Mesendoderm (in vitro differentiated cells): ENCODE measurements around the gene GNAZ.

Source experiments
- DNase-seq: peaks from one replicate; pipeline ENCODE4 v3.0.0; 2013
- H2AK5ac ChIP-seq: 2 replicates; pipeline ENCODE4 v1.6.1; 2013; ENCODE audit warnings: low read length, inconsistent platforms
- H2BK120ac ChIP-seq: 2 replicates; pipeline ENCODE4 v1.6.1; 2013; ENCODE audit warnings: low read depth, mild to moderate bottlenecking, low read length, moderate library complexity, mixed read lengths
- H2BK15ac ChIP-seq: replicated peaks from 2 replicates; pipeline ENCODE4 v1.6.1; 2013; ENCODE audit warnings: low read depth, mild to moderate bottlenecking, moderate library complexity
- H2BK5ac ChIP-seq: 2 replicates; pipeline ENCODE4 v1.6.1; 2013; ENCODE audit warnings: low read length, inconsistent platforms
- H3K18ac ChIP-seq: 2 replicates; pipeline ENCODE4 v1.6.1; 2013; ENCODE audit warnings: mild to moderate bottlenecking, low read length, mixed read lengths
- H3K23ac ChIP-seq: one replicate; pipeline ENCODE4 v1.6.1; 2013; ENCODE audit warnings: low read length
- H3K27ac ChIP-seq: 2 replicates; pipeline ENCODE4 v1.5.1; 2013; ENCODE audit warnings: low read depth, mild to moderate bottlenecking, inconsistent platforms, low read length, moderate library complexity
- H3K27me3 ChIP-seq: 2 replicates; pipeline ENCODE4 v1.6.1; 2013; ENCODE audit warnings: low read length, control low read depth, mild to moderate bottlenecking, inconsistent platforms; ENCODE audit not compliant: insufficient read depth, poor library complexity
- H3K36me3 ChIP-seq: 2 replicates; pipeline ENCODE4 v1.6.1; 2013; ENCODE audit warnings: low read length, inconsistent platforms; ENCODE audit not compliant: control insufficient read depth, insufficient read depth
- H3K4ac ChIP-seq: one replicate; pipeline ENCODE4 v1.6.1; 2013; ENCODE audit warnings: low read depth, mild to moderate bottlenecking, low read length, moderate library complexity
- H3K4me1 ChIP-seq: 2 replicates; pipeline ENCODE4 v1.6.1; 2013; ENCODE audit warnings: low read depth, low read length, inconsistent platforms; ENCODE audit not compliant: control insufficient read depth
- H3K4me2 ChIP-seq: 2 replicates; pipeline ENCODE4 v1.6.1; 2013; ENCODE audit warnings: low read length
- H3K4me3 ChIP-seq: 2 replicates; pipeline ENCODE4 v1.5.1; 2013; ENCODE audit warnings: mild to moderate bottlenecking, low read length
- H3K56ac ChIP-seq: one replicate; pipeline ENCODE4 v1.6.1; 2013; ENCODE audit warnings: low read length
- H3K79me1 ChIP-seq: 2 replicates; pipeline ENCODE4 v1.6.1; 2013; ENCODE audit warnings: low read length, inconsistent platforms
- H3K79me2 ChIP-seq: 2 replicates; pipeline ENCODE4 v1.6.1; 2013; ENCODE audit warnings: mild to moderate bottlenecking, low read length; ENCODE audit not compliant: control insufficient read depth, insufficient read depth
- H3K9ac ChIP-seq: 2 replicates; pipeline ENCODE4 v1.6.1; 2013; ENCODE audit warnings: low read length, inconsistent platforms
- H4K5ac ChIP-seq: one replicate; pipeline ENCODE4 v1.6.1; 2013; ENCODE audit warnings: low read length
- H4K8ac ChIP-seq: one replicate; pipeline ENCODE4 v1.6.1; 2013; ENCODE audit warnings: low read depth, mild to moderate bottlenecking, control low read depth, low read length, moderate library complexity
- WGBS: extraction: QIAGEN DNeasy Blood & Tissue Kit; methylation state at CpG from one replicate; pipeline ENCODE4 v1.1.7; 2013; ENCODE audit warnings: low lambda C conversion rate, missing lambda C conversion rate; ENCODE audit not compliant: insufficient coverage; ENCODE audit errors: extremely low coverage; 5-methylcytosine and 5-hydroxymethylcytosine counted together

GNAZ gene

GRCh38 chr22:23109441-23109978 is 39.2 kb downstream of the GNAZ start:
- DNase-seq: no peak
- Histone ChIP-seq H3K9ac (no peak overlapping the region), H3K4me3 (no peak overlapping the region), H2BK5ac (no peak overlapping the region), H3K4me1 (no peaks in the 10 kb centered on the region), H3K79me2 (no peaks in the 10 kb centered on the region), H3K18ac (no peak overlapping the region), H3K4ac (no peak overlapping the region), H2BK120ac (no peak overlapping the region), H3K4me2 (no peak overlapping the region), H2BK15ac (no peak overlapping the region), H4K5ac (no peak overlapping the region), H3K27me3 (no peaks in the 10 kb centered on the region), H3K36me3 (no peaks in the 10 kb centered on the region), H3K56ac (no peak overlapping the region), H3K27ac (no peak overlapping the region), H2AK5ac (no peak overlapping the region), H4K8ac (no peak overlapping the region), H3K79me1 (no peaks in the 10 kb centered on the region), H3K23ac (no peak overlapping the region)
- no CpG with 5 or more reads among the region's 5 CpGs for WGBS

- DNase-seq: no peak
- H2BK15ac ChIP-seq: no peak overlapping the region
- H3K18ac ChIP-seq: no peak overlapping the region
- no peak overlapping the region for H3K9ac ChIP-seq
- H3K23ac ChIP-seq: no peak overlapping the region
- H4K8ac ChIP-seq: no peak overlapping the region
- no peak overlapping the region for H3K56ac ChIP-seq
- no peak overlapping the region for H3K4me2 ChIP-seq
- no peak overlapping the region for H3K27ac ChIP-seq
- H3K79me1 ChIP-seq: no peaks in the 10 kb centered on the region
- no peak overlapping the region for H3K4me3 ChIP-seq
- no peaks in the 10 kb centered on the region for H3K27me3 ChIP-seq
- no peak overlapping the region for H2BK5ac ChIP-seq
- no peak overlapping the region for H4K5ac ChIP-seq
- H3K36me3 ChIP-seq: no peaks in the 10 kb centered on the region
- H3K4me1 ChIP-seq: no peaks in the 10 kb centered on the region
- H2BK120ac ChIP-seq: no peak overlapping the region
- H2AK5ac ChIP-seq: no peak overlapping the region
- WGBS: no CpG with 5 or more reads among the region's 10 CpGs
- no peaks in the 10 kb centered on the region for H3K79me2 ChIP-seq
- no peak overlapping the region for H3K4ac ChIP-seq
Observed at GRCh38 chr22:23110190-23110921, 40.0 kb downstream of the GNAZ start.

- Histone ChIP-seq H3K79me1 (no peaks in the 10 kb centered on the region), H3K4me1 (no peaks in the 10 kb centered on the region), H4K5ac (no peak overlapping the region), H2BK5ac (no peak overlapping the region), H2BK120ac (no peak overlapping the region), H3K4me3 (no peak overlapping the region), H3K56ac (no peak overlapping the region), H3K23ac (no peak overlapping the region), H3K36me3 (no peaks in the 10 kb centered on the region), H3K27ac (no peak overlapping the region), H3K79me2 (no peaks in the 10 kb centered on the region), H2BK15ac (no peak overlapping the region), H3K27me3 (no peaks in the 10 kb centered on the region), H3K4ac (no peak overlapping the region), H3K18ac (no peak overlapping the region), H3K9ac (no peak overlapping the region), H3K4me2 (no peak overlapping the region), H4K8ac (no peak overlapping the region), H2AK5ac (no peak overlapping the region)
- no CpG with 5 or more reads among the region's 15 CpGs for WGBS
- DNase-seq: peak; percentile 24
Observed at GRCh38 chr22:23110922-23111527, 40.7 kb downstream of the GNAZ start.

- no peak overlapping the region for H3K23ac ChIP-seq
- WGBS: no CpG with 5 or more reads among the region's 9 CpGs
- H3K56ac ChIP-seq: no peak overlapping the region
- no peaks in the 10 kb centered on the region for H3K27me3 ChIP-seq
- H3K4me3 ChIP-seq: no peak overlapping the region
- no peaks in the 10 kb centered on the region for H3K79me2 ChIP-seq
- no peak overlapping the region for H2BK5ac ChIP-seq
- no peak overlapping the region for H2BK15ac ChIP-seq
- H4K8ac ChIP-seq: no peak overlapping the region
- no peak overlapping the region for H3K27ac ChIP-seq
- H4K5ac ChIP-seq: no peak overlapping the region
- no peak overlapping the region for H3K4me2 ChIP-seq
- H2AK5ac ChIP-seq: no peak overlapping the region
- DNase-seq: no peak
- H3K4me1 ChIP-seq: no peaks in the 10 kb centered on the region
- no peak overlapping the region for H2BK120ac ChIP-seq
- H3K9ac ChIP-seq: no peak overlapping the region
- no peaks in the 10 kb centered on the region for H3K79me1 ChIP-seq
- H3K18ac ChIP-seq: no peak overlapping the region
- no peak overlapping the region for H3K4ac ChIP-seq
- no peaks in the 10 kb centered on the region for H3K36me3 ChIP-seq
Observed at GRCh38 chr22:23112472-23113012, 42.2 kb downstream of the GNAZ start.

GRCh38 chr22:23113067-23113846 is 42.9 kb downstream of the GNAZ start:
- H3K4me2 ChIP-seq: no peak overlapping the region
- H4K5ac ChIP-seq: no peak overlapping the region
- H3K4me3 ChIP-seq: no peak overlapping the region
- no CpG with 5 or more reads among the region's 14 CpGs for WGBS
- H3K4ac ChIP-seq: no peak overlapping the region
- H3K56ac ChIP-seq: no peak overlapping the region
- no peak overlapping the region for H3K23ac ChIP-seq
- no peak overlapping the region for H3K18ac ChIP-seq
- no peak overlapping the region for H4K8ac ChIP-seq
- H2BK5ac ChIP-seq: no peak overlapping the region
- H3K79me1 ChIP-seq: no peaks in the 10 kb centered on the region
- no peaks in the 10 kb centered on the region for H3K4me1 ChIP-seq
- no peak overlapping the region for H2BK15ac ChIP-seq
- no peak overlapping the region for H2BK120ac ChIP-seq
- H3K79me2 ChIP-seq: no peaks in the 10 kb centered on the region
- DNase-seq: no peak
- H3K36me3 ChIP-seq: no peaks in the 10 kb centered on the region
- no peaks in the 10 kb centered on the region for H3K27me3 ChIP-seq
- no peak overlapping the region for H3K9ac ChIP-seq
- H2AK5ac ChIP-seq: no peak overlapping the region
- no peak overlapping the region for H3K27ac ChIP-seq
